K562 treated with DMSO at 1 percent for 4 hours (cell line): ENCODE data around the gene CHCHD6. TPM values are rescaled to one million over a fixed set of nuclear protein-coding genes. Genes with fewer than 3 reads are reported as not detected.

ENCODE experiments used
- total RNA-seq: library from RNA; unstranded; fragments of 300-600 nt; gene quantifications from 2 replicates; pipeline ENCODE4 v1.2.3, GENCODE V29; 2022; ENCODE audit not compliant: insufficient read depth

Gene CHCHD6
- 218 and 268 TPM in 2 replicates for total RNA-seq

GRCh38 chr3:126703512-126704493 is at the start of gene CHCHD6:
CHCHD6 (plus strand) TSS chr3:126704240; CDS start chr3:126704313, 73 bp downstream.

GRCh38 chr3:126654571-126655383 is 49.3 kb upstream of the CHCHD6 start, which contains the start of gene TXNRD3:
TXNRD3 (minus strand) TSS chr3:126655124.

GRCh38 chr3:126982471-126983175 is 278.6 kb downstream of the CHCHD6 start, which contains the start of gene PLXNA1:
PLXNA1 (plus strand) TSS chr3:126983115; CDS start chr3:126988594, 5,479 bp downstream.

Other genes with a start within 250 kb of the CHCHD6 start
- 16.8 and 19.0 TPM in 2 replicates for gene ZXDC, start 228.3 kb upstream of the CHCHD6 start, total RNA-seq
- gene UROC1, start 186.5 kb upstream of the CHCHD6 start, total RNA-seq = not detected in 2 replicates
- gene CHST13, start 180.1 kb upstream of the CHCHD6 start, total RNA-seq = not detected in 2 replicates
- gene C3orf22, start 145.3 kb upstream of the CHCHD6 start, total RNA-seq = not detected in 2 replicates
- gene TXNRD3, start 49.1 kb upstream of the CHCHD6 start, total RNA-seq = 0.82 and 1.4 TPM in 2 replicates